Naive thymus-derived CD4-positive, alpha-beta T cell (primary cell): ENCODE results near the gene WTIP. TPM values are rescaled to one million over a fixed set of nuclear protein-coding genes. Genes with fewer than 3 reads are reported as not detected.
A peak's percentile ranks its signal among the peaks of the same experiment; 100 is the strongest.
"Not testable (repeated sequence)": the region's sequence is repeated elsewhere in the genome, so short reads cannot be mapped to it uniquely, and the experiment has no call there.

ENCODE experiments used
- ATAC-seq: fragments of 150-1000 bp; cut with Tn5 transposase; 2 replicates; pipeline ENCODE4 v1.10.0; 2021; ENCODE audit warnings: mild to moderate bottlenecking, moderate library complexity
- CTCF ChIA-PET: fragments of 350-600 bp; sonication (Branson Sonifier 250); formaldehyde crosslinking; loops from one replicate; lab custom pipeline; 2021; ENCODE audit warnings: antibody characterized with exemption; lab: Charles Lee
- POLR2A ChIA-PET: fragments of 350-600 bp; sonication (Branson Sonifier 250); formaldehyde crosslinking; loops from one replicate; lab custom pipeline; 2021; ENCODE audit warnings: antibody characterized with exemption, inconsistent platforms; lab: Charles Lee
- DNase-seq, 9 donors: peaks; one replicate each; pipeline versions ENCODE4 v3.0.0 to v3.0.0-alpha.2; 2020 to 2022; ENCODE audit warnings: mixed read lengths in 1 of 9
- H3K27ac ChIP-seq: one replicate; pipeline ENCODE4 v1.7.0; 2013; ENCODE audit warnings: mild to moderate bottlenecking, low read depth, low read length, moderate library complexity
- H3K27me3 ChIP-seq, 2 donors: one replicate each; pipeline ENCODE4 v1.7.0; 2013; ENCODE audit warnings: low read length in 2 of 2, mild to moderate bottlenecking in 2 of 2, moderate library complexity in 2 of 2; ENCODE audit not compliant: control insufficient read depth in 2 of 2, insufficient read depth in 2 of 2
- H3K36me3 ChIP-seq, 3 experiments: 1 replicate in 2 of 3; 2 replicates in 1 of 3; pipeline ENCODE4 v1.7.0; 2013; ENCODE audit warnings: low read length in 3 of 3, mild to moderate bottlenecking in 3 of 3, moderate library complexity in 1 of 3; ENCODE audit not compliant: insufficient read depth in 3 of 3, control insufficient read depth in 2 of 3
- H3K4me1 ChIP-seq, 2 donors: one replicate each; pipeline ENCODE4 v1.7.0; 2013; ENCODE audit warnings: low read length in 2 of 2, mild to moderate bottlenecking in 2 of 2, moderate library complexity in 1 of 2; ENCODE audit not compliant: control insufficient read depth in 2 of 2, insufficient read depth in 2 of 2
- H3K4me3 ChIP-seq: 2 replicates; pipeline ENCODE4 v1.7.0; 2013; ENCODE audit warnings: mild to moderate bottlenecking, low read length
- H3K9me3 ChIP-seq, 3 experiments: 1 replicate in 2 of 3; 2 replicates in 1 of 3; pipeline ENCODE4 v1.7.0; 2013; ENCODE audit warnings: low read length in 3 of 3; ENCODE audit not compliant: control insufficient read depth in 2 of 3
- H3K27ac Mint-ChIP-seq, 9 donors: one replicate each; pipeline ENCODE4 v1.8.0; 2020 to 2022; ENCODE audit warnings: mixed read lengths in 9 of 9, mild to moderate bottlenecking in 8 of 9, moderate library complexity in 5 of 9, inconsistent platforms in 2 of 9
- H3K27me3 Mint-ChIP-seq, 5 donors: one replicate each; pipeline ENCODE4 v1.8.0; 2021 to 2022; ENCODE audit warnings: mixed read lengths in 5 of 5, mild to moderate bottlenecking in 1 of 5
- H3K36me3 Mint-ChIP-seq, 5 donors: one replicate each; pipeline ENCODE4 v1.8.0; 2020 to 2022; ENCODE audit warnings: mixed read lengths in 5 of 5, mild to moderate bottlenecking in 3 of 5, inconsistent platforms in 1 of 5
- H3K4me1 Mint-ChIP-seq, 7 donors: one replicate each; pipeline ENCODE4 v1.8.0; 2020 to 2022; ENCODE audit warnings: mixed read lengths in 7 of 7, mild to moderate bottlenecking in 3 of 7, inconsistent platforms in 1 of 7
- H3K4me3 Mint-ChIP-seq, 10 donors: one replicate each; pipeline ENCODE4 v1.8.0; 2020 to 2022; ENCODE audit warnings: mild to moderate bottlenecking in 10 of 10, mixed read lengths in 10 of 10, moderate library complexity in 6 of 10, inconsistent platforms in 2 of 10
- H3K9me3 Mint-ChIP-seq, 11 donors: one replicate each; pipeline ENCODE4 v1.8.0; 2020 to 2022; ENCODE audit warnings: mixed read lengths in 11 of 11, mild to moderate bottlenecking in 4 of 11, inconsistent platforms in 1 of 11, moderate library complexity in 1 of 11
- intact Hi-C, 2 donors: fragments of 100-400 bp; cut with micrococcal nuclease; formaldehyde crosslinking; loops; one replicate each; pipeline ENCODE4 v1.15.1; 2023
- polyA plus RNA-seq, 2 donors: library from polyadenylated mRNA; unstranded; fragments of 300-500 nt; fragmentation: Illumina TruSeq; gene quantifications; one replicate each; pipeline ENCODE4 v1.2.3, GENCODE V29; 2021
- total RNA-seq, 6 experiments: library from RNA in 5 of 6; stranded (reverse) in 5 of 6; gene quantifications; 1 replicate in 5 of 6; 2 replicates in 1 of 6; pipeline ENCODE4 v1.2.3 and lab custom pipeline; 2021 to 2026

Gene WTIP
- total and polyA plus RNA-seq, 7 experiments from 2014 or later, result 0.08 to 0.77 (median 0.22) TPM; not detected in 2

DNA sequence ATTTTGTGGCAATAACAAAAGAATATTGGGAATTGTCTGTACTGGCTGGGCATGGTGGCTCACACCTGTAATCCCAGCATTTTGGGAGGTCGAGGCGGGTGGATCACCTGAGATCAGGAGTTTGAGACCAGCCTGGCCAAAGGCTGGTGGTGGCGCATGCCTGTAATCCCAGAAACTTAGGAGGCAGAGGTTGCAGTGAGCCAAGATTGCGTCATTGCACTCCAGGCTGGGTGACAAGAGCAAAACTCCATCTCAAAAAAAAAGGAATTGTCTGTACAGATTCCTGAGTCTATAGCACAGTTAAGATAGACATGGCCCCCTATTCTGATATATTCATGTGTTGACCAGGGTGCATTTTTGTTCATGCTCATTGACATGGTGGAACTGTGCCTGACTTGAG lies 16.8 kb upstream of the WTIP start:
- Mint-ChIP-seq H3K27ac (peak overlapping the region in 1 of 9 donors; percentile 72), H3K4me1 (peaks cover 0 to 21% (median 5%) of the 10 kb centered on the region in 7 donors), H3K36me3 (peaks cover 19 to 56% (median 38%) of the 10 kb centered on the region in 5 donors)
- CTCF ChIA-PET, H3K27me3 ChIP-seq, POLR2A ChIA-PET, H3K9me3 Mint-ChIP-seq, H3K27ac ChIP-seq, H3K9me3 ChIP-seq, H3K4me1 ChIP-seq, H3K4me3 ChIP-seq, ATAC-seq, H3K4me3 Mint-ChIP-seq, intact Hi-C loops, DNase-seq, H3K27me3 Mint-ChIP-seq: not testable (repeated sequence)
- peaks cover 19 to 90% (median 48%) of the 10 kb centered on the region in 3 experiments for H3K36me3 ChIP-seq

DNA sequence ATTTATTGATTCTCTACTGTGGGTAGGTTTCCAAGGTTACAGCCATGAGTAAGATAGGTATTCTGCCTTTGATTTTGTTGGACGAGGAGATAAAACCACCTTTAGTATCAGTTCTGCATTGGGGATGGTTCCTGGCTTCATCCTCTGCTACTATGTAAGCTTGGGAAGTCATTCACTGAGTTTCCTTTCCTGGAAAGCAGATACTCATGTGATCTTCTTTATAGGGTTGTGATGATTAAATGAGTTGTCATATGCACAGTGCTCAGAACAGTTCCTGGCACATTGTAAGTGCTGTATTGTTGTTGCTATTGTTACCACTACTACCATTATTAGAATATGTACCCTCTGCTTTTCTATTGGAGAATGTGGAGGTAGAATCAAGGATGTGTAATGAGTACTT lies 13.1 kb upstream of the WTIP start:
- H3K36me3 ChIP-seq, result peaks cover 0 to 84% (median 23%) of the 10 kb centered on the region in 3 experiments
- H3K4me3 ChIP-seq, result no peak overlapping the region
- Mint-ChIP-seq H3K36me3 (peaks cover 13 to 52% (median 36%) of the 10 kb centered on the region in 5 donors), H3K27me3 (no peaks in the 10 kb centered on the region), H3K27ac (no peak overlapping the region), H3K4me3 (no peak overlapping the region), H3K4me1 (peaks cover 0 to 4% (median 0%) of the 10 kb centered on the region in 7 donors), H3K9me3 (no peaks in the 10 kb centered on the region)
- DNase-seq (no peak), ATAC-seq (no peak)
- H3K27me3 ChIP-seq, result no peaks in the 10 kb centered on the region
- H3K27ac ChIP-seq, result no peak overlapping the region
- H3K9me3 ChIP-seq, result no peaks in the 10 kb centered on the region
- intact Hi-C loops, result no loop called here
- POLR2A ChIA-PET, result no interaction called here
- no peaks in the 10 kb centered on the region for H3K4me1 ChIP-seq
- CTCF ChIA-PET, result no interaction called here

DNA sequence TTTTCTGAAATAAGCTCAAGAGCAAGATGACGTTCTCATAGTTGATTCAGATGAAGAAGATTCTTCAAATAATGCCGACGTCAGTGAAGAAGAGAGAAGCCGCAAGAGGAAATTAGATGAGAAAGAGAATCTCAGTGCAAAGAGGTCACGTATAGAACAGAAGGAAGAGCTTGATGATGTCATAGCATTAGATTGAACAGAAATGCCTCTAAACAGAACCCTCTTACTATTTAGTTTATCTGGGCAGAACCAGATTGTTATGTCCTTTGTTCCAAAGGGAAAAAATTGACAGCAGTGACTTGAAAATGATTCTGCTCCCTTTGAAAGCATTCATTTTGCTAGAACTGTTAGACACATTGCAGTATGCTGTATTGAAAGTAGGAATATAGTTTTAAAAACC lies 12.5 kb upstream of the WTIP start:
- peaks cover 0 to 77% (median 17%) of the 10 kb centered on the region in 3 experiments for H3K36me3 ChIP-seq
- H3K4me1 ChIP-seq, H3K9me3 Mint-ChIP-seq, H3K27ac ChIP-seq, H3K4me1 Mint-ChIP-seq, H3K27me3 Mint-ChIP-seq, H3K27me3 ChIP-seq, CTCF ChIA-PET, ATAC-seq, H3K9me3 ChIP-seq, H3K4me3 Mint-ChIP-seq, DNase-seq, POLR2A ChIA-PET, H3K4me3 ChIP-seq, intact Hi-C loops: not testable (repeated sequence)
- Mint-ChIP-seq H3K27ac (peak overlapping the region in 2 of 9 donors; percentile 19 to 62), H3K36me3 (peaks cover 13 to 52% (median 38%) of the 10 kb centered on the region in 5 donors)

DNA sequence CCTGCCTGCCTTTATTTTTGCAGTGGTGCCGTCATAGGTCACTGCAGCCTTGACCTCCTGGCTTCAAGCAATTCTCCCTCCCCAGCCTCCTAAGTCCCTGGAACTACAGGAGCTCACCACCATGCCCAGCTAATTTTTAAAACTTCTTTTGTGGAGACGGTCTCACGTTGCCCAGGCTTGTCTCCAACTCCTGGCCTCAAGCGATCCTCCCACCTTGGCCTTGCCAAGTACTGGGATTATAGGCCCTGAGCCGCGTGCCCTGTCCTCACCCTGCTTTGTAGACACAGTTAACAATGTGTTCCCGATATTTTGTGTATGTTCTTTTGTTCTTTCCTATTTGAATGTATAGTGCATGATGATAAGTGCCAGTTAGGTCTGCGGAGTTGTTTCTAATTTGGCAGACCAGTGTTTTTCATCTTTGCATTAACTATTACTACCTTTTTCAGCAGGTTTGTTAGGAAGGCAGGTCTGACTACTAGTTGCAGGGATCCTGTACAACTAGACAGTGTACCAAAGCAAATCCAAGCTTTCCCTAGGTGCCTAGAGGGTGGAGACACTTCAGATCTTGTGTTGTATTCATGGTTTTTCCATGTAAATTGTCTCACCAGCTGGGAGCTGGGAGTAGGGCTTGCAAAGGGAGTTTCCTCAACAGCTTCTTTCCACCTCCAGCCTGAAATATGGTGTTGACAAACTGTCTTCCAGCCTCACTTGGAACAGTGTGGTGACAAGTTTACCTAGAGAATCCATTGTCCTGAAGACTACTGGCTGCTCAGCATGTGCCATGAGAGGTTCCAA lies 9.5 kb upstream of the WTIP start:
- CTCF ChIA-PET, result interaction anchor here (0.5 kb wide), 1 partner anchor 71 kb away, joined by 5 read pairs; no protein-coding TSS in a partner anchor
- Mint-ChIP-seq H3K36me3 (peaks cover 13 to 36% (median 32%) of the 10 kb centered on the region in 5 donors), H3K4me1 (peaks cover 0 to 11% (median 0%) of the 10 kb centered on the region in 7 donors), H3K27ac (peak overlapping the region in 2 of 9 donors; percentile 22 to 54), H3K4me3 (no peak overlapping the region), H3K9me3 (no peaks in the 10 kb centered on the region), H3K27me3 (no peaks in the 10 kb centered on the region)
- H3K4me3 ChIP-seq, result no peak overlapping the region
- no peak overlapping the region for H3K27ac ChIP-seq
- intact Hi-C loops, result no loop called here
- ATAC-seq (no peak), DNase-seq (no peak)
- H3K36me3 ChIP-seq, result peaks cover 0 to 48% (median 17%) of the 10 kb centered on the region in 3 experiments
- H3K9me3 ChIP-seq, result no peaks in the 10 kb centered on the region
- POLR2A ChIA-PET, result no interaction called here
- H3K27me3 ChIP-seq, result no peaks in the 10 kb centered on the region
- no peaks in the 10 kb centered on the region for H3K4me1 ChIP-seq

DNA sequence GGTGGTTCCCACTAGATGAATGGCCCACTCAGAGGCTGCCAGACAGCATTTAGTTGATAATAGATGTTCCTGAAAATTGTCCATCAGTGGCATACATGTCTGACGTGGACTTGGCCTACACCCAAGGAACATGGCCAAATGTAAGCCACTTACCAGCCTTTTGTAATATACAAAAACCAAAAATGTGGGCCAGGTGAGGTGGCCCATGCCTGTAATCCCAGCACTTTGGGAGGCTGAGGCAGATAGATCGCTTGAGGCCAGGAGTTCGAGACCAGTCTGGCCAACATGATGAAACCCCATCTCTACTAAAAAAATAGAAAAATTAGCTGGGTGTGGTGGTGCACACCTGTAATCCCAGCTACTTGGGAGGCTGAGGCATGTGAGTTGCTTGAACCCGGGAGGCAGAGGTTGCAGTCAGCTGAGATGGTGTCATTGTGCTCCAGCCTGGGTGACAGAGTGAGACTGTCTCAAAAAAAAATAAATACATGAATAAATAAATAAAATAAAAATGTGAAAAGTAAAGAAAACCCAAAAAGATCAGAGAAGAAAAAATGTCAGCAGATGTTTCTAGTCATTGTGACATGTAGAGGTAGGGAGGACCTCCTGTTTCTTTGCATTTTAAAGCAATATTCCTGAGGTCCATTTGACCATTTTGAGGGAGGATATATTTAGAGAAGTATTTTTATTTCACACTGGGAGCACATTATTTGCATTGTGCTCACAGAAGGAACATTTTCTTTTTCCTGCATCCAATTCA lies 7.1 kb upstream of the WTIP start:
- DNase-seq (no peak), ATAC-seq (no peak)
- H3K4me3 ChIP-seq, result no peak overlapping the region
- POLR2A ChIA-PET, result no interaction called here
- H3K4me3 Mint-ChIP-seq, result no peak overlapping the region
- H3K27me3 ChIP-seq, result no peaks in the 10 kb centered on the region
- no peaks in the 10 kb centered on the region for H3K4me1 ChIP-seq
- peaks cover 10 to 26% (median 22%) of the 10 kb centered on the region in 5 donors for H3K36me3 Mint-ChIP-seq
- intact Hi-C loops, result no loop called here
- peaks cover 0 to 6% (median 0%) of the 10 kb centered on the region in 7 donors for H3K4me1 Mint-ChIP-seq
- CTCF ChIA-PET, result no interaction called here
- H3K9me3 ChIP-seq, result no peaks in the 10 kb centered on the region
- no peak overlapping the region for H3K27ac Mint-ChIP-seq
- peaks cover 0 to 15% (median 8%) of the 10 kb centered on the region in 5 donors for H3K27me3 Mint-ChIP-seq
- no peaks in the 10 kb centered on the region for H3K9me3 Mint-ChIP-seq
- H3K36me3 ChIP-seq, result peaks cover 0 to 29% (median 0%) of the 10 kb centered on the region in 3 experiments
- no peak overlapping the region for H3K27ac ChIP-seq

DNA sequence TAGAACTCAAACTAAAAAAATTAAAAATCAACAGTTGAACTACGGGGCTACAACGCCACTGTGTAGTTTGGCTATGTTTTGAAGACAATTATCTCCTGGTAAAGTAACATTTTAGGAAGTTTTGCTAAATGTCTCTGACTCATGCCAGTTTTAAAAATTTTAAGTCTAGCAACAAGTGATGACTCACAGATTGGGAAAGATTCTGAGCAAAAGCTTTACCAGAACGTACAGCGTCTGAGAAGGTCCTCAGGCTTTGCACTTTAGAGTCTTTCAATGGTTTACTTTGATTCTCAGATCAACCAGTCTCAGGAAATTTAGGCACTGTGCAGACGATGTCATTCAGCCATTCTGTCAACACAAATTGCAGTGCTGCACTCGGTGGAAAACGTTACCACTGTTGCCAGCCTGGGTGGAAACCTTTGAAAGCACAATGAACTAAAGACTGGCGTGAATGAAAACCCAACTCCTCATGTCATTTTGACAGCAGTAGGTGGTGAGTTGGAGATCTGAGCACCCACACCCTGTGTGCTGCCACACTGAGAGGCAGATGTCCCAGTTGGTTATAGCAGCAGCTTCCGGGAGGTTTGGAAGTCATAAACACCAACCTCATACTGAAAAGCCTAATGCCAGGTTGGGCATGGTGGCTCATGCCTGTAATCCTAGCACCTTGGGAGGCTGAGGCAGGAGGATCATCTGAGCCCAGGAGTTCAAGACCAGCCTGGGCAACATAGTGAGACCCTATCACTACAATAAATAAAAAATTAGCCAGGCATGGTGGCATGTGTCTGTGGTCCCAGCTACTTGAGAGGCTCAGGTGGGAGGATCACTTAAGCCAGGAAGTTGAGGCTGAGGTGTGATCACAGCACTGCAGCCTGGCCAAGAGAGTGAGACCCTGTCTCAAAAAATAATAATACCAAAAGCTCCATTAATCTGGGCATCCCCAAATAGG lies 6.3 kb upstream of the WTIP start:
- Histone ChIP-seq H3K4me3 (no peak overlapping the region), H3K9me3 (no peaks in the 10 kb centered on the region), H3K4me1 (no peaks in the 10 kb centered on the region), H3K27ac (no peak overlapping the region), H3K36me3 (peaks cover 0 to 26% (median 0%) of the 10 kb centered on the region in 3 experiments), H3K27me3 (no peaks in the 10 kb centered on the region)
- no peak overlapping the region for H3K27ac Mint-ChIP-seq
- H3K9me3 Mint-ChIP-seq, result no peaks in the 10 kb centered on the region
- no peak for DNase-seq
- peaks cover 5 to 22% (median 16%) of the 10 kb centered on the region in 5 donors for H3K27me3 Mint-ChIP-seq
- POLR2A ChIA-PET, result no interaction called here
- no peak overlapping the region for H3K4me3 Mint-ChIP-seq
- peak; percentile 41 for ATAC-seq
- peaks cover 10 to 26% (median 22%) of the 10 kb centered on the region in 5 donors for H3K36me3 Mint-ChIP-seq
- peaks cover 0 to 6% (median 0%) of the 10 kb centered on the region in 7 donors for H3K4me1 Mint-ChIP-seq
- intact Hi-C loops, result no loop called here
- CTCF ChIA-PET, result no interaction called here
